ENCODE data around the gene MED12. TPM values are rescaled to one million over a fixed set of nuclear protein-coding genes. Genes with fewer than 3 reads are reported as not detected.
A peak's percentile ranks its signal among the peaks of the same experiment; 100 is the strongest.

Gene MED12
- total RNA-seq, 1 donor from 2014 or later = 33.8 TPM

- H3K4me3 ChIP-seq (ENCODE audit: insufficient read depth, low read depth, low read length) = peak overlapping the region; percentile 63
- no peaks in the 10 kb centered on the region for H3K9me3 Mint-ChIP-seq (ENCODE audit: unreplicated experiment)
- H3K4me2 ChIP-seq (ENCODE audit: low read length) = peak overlapping the region; percentile 89
- no peak for DNase-seq (ENCODE audit: low read depth)
- no peaks in the 10 kb centered on the region for H3K27me3 Mint-ChIP-seq (ENCODE audit: low read depth, unreplicated experiment)
- no peaks in the 10 kb centered on the region for H4K20me1 ChIP-seq (ENCODE audit: insufficient read depth, low read length)
- no peak for FAIRE-seq
- peaks cover 2% of the 10 kb centered on the region for H3K36me3 Mint-ChIP-seq (ENCODE audit: low read depth, unreplicated experiment)
- H3K4me1 ChIP-seq (ENCODE audit: insufficient read depth, low read length) = peaks cover 8% of the 10 kb centered on the region
- H3K27ac Mint-ChIP-seq (ENCODE audit: unreplicated experiment) = no peak overlapping the region
- H3K27me3 ChIP-seq (ENCODE audit: insufficient read depth, low read length) = no peaks in the 10 kb centered on the region
- peak overlapping the region; percentile 85 for H3K4me3 Mint-ChIP-seq (ENCODE audit: unreplicated experiment)
- H3K27ac ChIP-seq (ENCODE audit: low read depth, low read length) = no peak overlapping the region
- no peak for TF ChIP-seq EZH2 (IDR thresholded peaks at IDR 0.05; ENCODE audit: insufficient read depth, low read length)
- TF ChIP-seq CTCF (IDR thresholded peaks at IDR 0.05; ENCODE audit: insufficient read depth, low read depth, low read length) = no peak
- peaks cover 13% of the 10 kb centered on the region for H3K79me2 ChIP-seq (ENCODE audit: insufficient read depth, low read length)
- peak overlapping the region; percentile 90 for H3K9ac ChIP-seq (ENCODE audit: low read length)
- H3K9me3 ChIP-seq (ENCODE audit: insufficient read depth, low read depth, low read length) = no peaks in the 10 kb centered on the region
- H3K4me1 Mint-ChIP-seq (ENCODE audit: low read depth, unreplicated experiment) = no peaks in the 10 kb centered on the region
- H3K36me3 ChIP-seq (ENCODE audit: insufficient read depth, low read length) = peaks cover 6% of the 10 kb centered on the region
- no peak overlapping the region for H2AFZ ChIP-seq (ENCODE audit: low read depth, low read length)
Observed at GRCh38 chrX:71118985-71119535, 664 bp downstream of the MED12 start.

- FAIRE-seq (no peak), DNase-seq (ENCODE audit: low read depth) (peak; percentile 9)
- Mint-ChIP-seq H3K27ac (ENCODE audit: unreplicated experiment) (peak overlapping the region; percentile 88), H3K9me3 (ENCODE audit: unreplicated experiment) (no peaks in the 10 kb centered on the region), H3K36me3 (ENCODE audit: low read depth, unreplicated experiment) (peaks cover 16% of the 10 kb centered on the region), H3K4me3 (ENCODE audit: unreplicated experiment) (peak overlapping the region; percentile 43), H3K27me3 (ENCODE audit: low read depth, unreplicated experiment) (no peaks in the 10 kb centered on the region), H3K4me1 (ENCODE audit: low read depth, unreplicated experiment) (peaks cover 17% of the 10 kb centered on the region)
- Histone ChIP-seq H3K9me3 (ENCODE audit: insufficient read depth, low read depth, low read length) (no peaks in the 10 kb centered on the region), H3K9ac (ENCODE audit: low read length) (no peak overlapping the region), H3K4me3 (ENCODE audit: insufficient read depth, low read depth, low read length) (no peak overlapping the region), H3K4me2 (ENCODE audit: low read length) (no peak overlapping the region), H4K20me1 (ENCODE audit: insufficient read depth, low read length) (no peaks in the 10 kb centered on the region), H3K27ac (ENCODE audit: low read depth, low read length) (no peak overlapping the region), H3K36me3 (ENCODE audit: insufficient read depth, low read length) (peaks cover 26% of the 10 kb centered on the region), H3K4me1 (ENCODE audit: insufficient read depth, low read length) (peaks cover 7% of the 10 kb centered on the region), H3K79me2 (ENCODE audit: insufficient read depth, low read length) (no peaks in the 10 kb centered on the region), H2AFZ (ENCODE audit: low read depth, low read length) (no peak overlapping the region), H3K27me3 (ENCODE audit: insufficient read depth, low read length) (no peaks in the 10 kb centered on the region)
- TF ChIP-seq EZH2 (IDR thresholded peaks at IDR 0.05; ENCODE audit: insufficient read depth, low read length) (no peak), CTCF (IDR thresholded peaks at IDR 0.05; ENCODE audit: insufficient read depth, low read depth, low read length) (no peak)
Observed at GRCh38 chrX:71128166-71128833, 9.9 kb downstream of the MED12 start.

Data from astrocyte (in vitro differentiated cells and primary cell).